HG02798 (cell line): ENCODE measurements around the gene DCTN2.

Source experiments
- ATAC-seq: cut with Tn5 transposase; IDR thresholded peaks from one replicate; pipeline ENCODE4 v1.9.1; 2021; ENCODE audit warnings: mild to moderate bottlenecking; ENCODE audit not compliant: unreplicated experiment, poor library complexity

The DCTN2 gene

DNA sequence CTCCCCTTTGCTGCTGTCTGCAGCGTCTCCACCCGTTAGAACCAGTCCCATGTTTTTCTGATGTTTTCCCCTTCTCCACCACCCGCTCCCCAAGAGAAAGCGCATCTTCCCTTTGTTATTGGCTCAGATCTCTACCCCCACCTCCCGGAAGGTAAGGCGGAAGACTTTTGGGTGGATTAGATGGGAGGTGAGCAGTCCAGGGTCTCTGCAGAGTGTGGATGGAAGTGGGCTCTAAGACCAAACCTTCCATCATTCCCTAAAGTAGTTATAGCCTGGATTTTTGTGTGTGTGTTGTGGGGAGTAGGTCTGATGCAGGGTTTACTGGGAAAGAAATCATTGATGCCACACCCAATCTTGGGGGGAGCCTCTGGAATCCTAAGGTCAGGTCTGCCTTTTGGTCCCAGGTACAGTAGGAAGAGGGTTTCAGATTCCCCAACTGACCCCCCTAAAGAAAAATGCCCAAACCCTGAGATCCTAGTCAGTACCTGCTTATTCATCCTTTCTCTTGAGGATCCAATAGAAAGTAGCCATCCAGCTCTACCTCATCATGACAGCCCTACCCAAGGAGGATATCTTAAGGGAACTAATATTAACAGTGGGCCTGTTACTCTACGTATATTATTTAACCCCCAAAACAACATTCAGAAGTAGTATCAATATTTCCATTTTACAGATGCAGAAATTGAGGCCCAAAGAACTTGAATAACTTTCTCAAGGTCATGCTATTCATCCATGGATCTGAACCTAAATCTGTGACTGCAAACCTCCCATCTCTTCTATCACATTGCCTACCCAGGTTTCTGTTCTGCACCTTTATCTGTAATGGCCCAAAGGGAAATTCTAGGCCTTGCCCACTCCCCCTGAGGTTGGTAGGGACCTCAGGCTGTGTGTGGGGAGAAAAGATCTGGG is 3.9 kb upstream of the DCTN2 start:
- no peak for ATAC-seq

DNA sequence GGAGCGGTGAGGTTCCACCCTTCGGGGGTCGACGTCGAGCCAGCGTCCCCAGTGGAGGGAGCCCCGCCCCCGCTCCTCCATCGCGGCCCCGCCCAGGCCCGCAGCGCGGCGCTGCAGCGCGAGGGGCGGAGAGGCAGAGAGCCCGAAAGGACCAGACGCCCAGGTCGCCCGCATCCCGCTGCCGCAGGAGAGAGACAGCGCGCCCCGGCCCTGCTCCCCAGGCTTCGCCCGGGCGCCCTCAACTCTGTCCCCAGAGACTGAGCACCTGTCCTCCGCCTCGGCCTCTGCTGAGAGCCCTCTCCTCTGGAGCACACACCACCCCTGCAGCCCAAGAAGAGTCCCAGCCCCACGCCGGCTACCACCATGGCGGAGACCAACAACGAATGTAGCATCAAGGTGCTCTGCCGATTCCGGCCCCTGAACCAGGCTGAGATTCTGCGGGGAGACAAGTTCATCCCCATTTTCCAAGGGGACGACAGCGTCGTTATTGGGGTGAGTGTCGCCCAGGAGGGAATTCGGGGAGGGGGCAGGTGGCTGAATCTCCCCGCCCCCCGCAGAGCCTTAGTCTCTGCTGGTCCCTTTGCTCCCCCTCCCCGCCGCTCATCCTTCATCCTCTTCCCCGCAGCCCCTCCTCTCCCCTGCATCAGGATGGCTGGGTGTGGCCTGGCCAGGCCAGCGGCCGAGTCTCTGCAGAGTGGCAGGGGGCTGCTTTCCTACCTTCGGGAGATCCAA is 3.1 kb upstream of the DCTN2 start, which contains the start of gene KIF5A:
KIF5A (plus strand) TSS at position 136 of the 732 bp plus-strand sequence; CDS start at position 364, 228 bp downstream.
- no peak for ATAC-seq

DNA sequence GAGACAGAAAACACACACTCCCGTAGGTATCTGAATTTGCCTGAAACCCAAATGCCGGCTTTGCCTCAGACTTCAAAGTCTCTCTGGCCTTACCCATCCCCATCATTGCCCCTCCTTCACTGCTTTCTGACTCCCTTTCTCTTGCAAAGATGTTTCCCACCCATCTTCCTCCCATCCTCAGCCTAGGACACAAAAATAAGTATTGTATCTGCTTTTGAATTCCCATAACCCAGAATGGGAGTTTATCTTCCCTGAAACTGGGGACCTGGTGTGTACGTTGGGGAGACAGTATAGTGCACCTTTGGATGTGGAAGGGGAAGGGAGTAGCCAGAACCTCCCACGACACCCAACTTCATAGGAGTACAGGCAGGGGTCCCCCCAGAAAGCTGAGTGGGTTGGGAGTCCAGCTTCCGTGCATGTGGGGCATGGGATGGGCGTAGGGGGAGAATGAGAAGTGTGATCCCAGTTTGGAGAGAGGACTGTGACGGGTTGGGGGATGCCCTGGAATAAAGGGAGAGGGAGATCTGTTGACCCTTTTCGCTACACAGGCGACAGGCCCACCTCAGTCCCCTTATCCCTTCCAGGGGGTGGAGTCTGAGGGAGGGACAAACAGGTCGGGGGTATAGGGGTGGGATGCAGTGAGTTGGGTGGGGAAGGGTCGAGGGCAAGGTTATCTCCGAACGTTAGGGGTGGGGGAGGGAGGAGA is 2.4 kb upstream of the DCTN2 start:
- ATAC-seq: no peak

DNA sequence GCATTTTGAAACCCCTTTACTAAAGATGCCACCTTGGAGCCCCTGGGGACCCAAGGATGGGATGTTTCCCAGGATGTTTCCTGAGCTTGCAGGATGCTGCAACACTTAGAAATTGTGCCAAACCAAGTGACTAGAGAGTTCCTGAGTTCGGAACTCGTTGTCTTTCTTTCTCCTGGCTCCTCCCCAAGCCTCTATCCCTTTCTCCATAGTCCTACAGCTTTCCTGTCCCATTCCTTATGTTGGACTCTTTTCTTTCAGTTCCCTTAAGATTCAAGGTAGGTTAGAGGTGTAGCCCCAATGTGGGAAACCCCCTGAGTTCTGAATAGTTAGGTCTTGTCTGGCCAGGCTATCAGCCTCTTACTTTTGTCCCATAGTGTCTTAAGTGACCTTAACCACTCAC is 1.5 kb upstream of the DCTN2 start:
- no peak for ATAC-seq

DNA sequence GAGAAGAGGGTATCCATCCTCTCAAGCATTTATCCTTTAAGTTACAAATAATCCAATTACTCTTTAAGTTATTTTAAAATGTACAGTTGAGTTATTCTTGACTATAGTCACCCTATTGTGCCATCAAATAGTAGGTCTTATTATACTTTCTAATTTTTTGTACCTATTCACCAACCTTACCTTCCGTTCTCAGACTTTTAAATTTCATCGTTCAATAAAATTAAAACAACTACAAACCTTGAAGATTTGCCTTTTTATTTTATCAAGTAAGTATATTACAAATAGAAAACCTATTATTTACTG is 972 bp upstream of the DCTN2 start:
- no peak for ATAC-seq

DNA sequence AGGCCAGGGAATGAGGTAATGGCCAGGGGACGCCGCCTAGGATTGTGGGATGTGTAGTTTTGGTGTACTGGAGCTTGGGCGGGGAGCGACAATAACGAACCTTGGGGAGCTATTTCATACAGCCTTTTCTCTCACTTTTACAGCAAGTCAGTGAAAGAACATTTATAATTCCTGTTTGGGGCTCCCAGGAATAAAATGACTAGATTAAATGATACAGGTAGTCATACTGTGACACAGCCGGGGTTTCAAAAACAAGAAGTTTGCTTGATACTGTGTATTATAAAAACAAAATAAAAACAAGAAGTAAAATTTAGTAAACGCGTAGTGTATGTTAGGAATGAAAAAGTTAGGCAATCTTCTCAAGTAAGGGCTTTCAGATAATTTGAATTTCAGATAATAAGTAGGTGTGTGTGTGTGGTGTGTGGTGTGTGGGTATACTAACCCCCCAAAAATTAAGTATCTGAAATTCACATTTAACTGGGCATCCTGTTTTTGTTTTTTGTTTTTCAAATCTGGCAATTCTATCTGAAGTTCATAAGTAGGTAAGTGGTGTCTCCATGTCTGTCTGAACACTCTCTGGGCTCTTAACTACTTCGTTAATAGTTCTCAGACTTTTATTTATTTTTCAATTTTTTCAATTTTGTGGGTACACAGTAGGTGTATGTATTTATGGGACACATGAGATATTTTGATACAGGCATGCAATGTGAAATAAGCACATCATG is 458 bp upstream of the DCTN2 start:
- no peak for ATAC-seq

DNA sequence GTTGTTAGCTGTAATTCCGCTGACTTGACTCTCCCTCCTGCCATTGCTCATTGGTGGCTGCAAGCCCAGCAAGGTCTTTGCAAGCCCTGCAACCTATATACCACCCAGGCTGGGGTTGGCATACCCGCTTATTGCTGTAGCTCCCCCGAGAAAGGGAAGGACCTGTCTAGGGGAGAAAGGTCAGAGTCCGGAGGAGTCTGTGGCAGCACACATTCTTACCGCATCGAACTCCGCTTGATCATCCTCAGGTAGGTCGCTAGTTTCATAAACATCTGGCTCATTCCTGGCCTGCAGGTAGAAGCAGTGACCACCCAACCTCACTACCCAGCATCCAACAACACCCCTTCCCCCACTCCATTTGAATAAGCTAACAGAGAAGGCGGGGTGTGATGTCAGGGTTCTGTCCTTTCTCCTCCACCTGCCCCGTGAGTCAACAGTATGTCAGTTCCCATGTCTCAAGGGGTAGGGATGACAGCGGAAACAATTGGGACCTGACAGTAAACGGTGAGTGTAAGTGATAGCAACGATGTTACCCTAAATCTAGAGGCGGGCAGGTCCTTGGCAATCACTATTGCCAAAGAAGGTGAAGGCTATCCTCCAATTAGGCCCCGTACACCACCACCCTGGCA is 1.1 kb downstream of the DCTN2 start:
- no peak for ATAC-seq

DNA sequence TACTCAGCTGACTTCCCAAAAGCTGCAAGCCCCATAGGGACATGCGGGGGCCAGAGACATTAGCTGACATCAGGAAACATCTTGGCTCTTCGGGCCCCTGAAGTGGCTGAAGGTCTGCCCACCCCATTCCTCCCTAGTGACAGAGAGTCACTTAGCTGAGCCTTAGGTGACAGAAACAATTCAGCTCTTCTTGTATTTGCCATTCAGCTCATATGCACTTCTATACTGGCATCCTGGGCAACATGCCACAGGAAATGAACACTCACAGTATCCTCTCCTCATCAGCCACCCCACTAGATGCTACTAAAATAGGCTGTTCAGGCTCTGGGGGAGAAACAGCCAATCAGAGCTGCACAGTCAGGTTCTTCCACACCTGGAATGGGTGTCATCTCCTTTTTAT is 3.4 kb downstream of the DCTN2 start:
- no peak for ATAC-seq

DNA sequence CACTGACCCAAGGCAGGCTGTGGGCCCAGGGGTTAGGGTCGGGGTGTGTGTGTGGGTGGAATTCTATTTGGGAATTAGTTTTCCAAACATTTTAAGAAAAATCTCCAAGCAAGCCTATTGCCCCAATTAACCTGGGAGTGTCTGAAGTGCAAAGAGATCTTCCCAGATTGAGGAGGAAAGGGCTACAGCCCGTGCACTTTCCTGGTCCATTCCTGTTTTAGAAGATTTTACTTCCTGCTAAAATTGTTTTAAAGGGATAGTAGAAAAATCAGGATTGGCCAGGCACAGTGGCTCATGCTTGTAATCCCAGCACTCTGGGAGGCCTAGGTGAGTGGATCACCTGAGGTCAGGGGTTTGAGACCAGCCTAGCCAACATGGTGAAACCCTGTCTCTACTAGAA is 5.3 kb downstream of the DCTN2 start:
- no peak for ATAC-seq

DNA sequence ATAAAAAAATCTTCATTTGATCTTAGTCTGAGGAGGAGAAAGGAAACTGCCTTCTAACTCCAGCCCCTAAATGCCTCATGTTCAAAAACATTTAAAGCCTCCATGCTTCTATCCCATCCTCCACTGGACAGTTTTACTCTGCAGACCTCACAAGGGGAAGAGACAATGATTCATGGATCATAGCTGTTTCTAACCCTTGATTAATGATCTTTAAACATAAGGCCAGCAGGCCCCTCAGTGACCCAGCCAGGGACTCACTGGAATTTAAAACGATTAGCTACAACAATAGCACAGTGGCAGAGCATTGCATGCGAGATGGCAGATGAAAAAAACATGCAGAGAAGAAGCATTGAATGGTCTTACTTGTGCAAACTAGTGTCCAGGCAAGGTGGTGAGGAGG is 6.0 kb downstream of the DCTN2 start:
- no peak for ATAC-seq

DNA sequence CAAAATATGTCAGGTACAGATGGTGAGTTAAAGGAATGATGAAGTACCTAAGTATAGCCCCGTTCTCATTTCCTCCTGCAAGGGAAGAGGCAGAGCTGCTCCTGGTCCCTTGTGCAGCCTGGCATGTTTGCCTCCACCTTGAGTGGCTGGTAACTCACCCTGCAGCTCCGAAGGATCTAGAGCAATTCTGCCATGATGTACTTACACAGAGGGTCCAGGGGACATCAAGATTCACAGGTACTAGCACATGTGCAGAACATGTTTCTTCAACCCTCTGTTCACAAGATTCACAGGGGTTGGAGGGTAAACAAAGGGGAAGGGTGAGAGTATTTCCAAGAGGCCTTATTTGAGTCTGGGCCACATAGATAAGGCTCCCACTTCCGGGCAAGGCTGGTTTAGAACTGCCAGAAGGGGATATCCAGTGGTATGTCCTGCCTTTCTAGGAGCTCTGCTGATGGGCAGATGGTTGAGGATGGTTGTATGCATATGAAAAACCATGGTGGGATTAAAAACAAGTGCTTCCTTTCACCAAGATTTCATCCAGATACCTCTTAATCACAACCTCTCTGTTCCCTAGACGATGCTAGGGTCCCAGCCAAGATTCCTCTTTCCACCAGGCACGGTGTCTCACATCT is 7.7 kb downstream of the DCTN2 start:
- ATAC-seq: no peak

DNA sequence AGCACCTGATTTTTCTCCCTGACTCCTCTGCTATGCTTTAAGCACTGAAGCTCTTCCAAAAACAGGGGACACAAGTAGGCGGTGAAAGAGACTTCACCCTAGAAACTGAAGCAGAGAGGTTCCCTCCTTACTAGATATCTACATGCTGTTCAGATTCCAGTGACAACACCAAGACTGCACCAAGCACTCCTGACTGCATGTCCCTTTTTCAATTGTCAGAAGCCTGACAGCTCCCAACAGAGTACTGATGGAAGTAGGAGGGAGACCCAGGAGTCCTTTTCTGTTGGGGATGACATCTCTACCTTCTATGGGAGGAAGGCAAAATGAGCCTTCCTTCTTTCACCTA is 10.4 kb downstream of the DCTN2 start:
- no peak for ATAC-seq

DNA sequence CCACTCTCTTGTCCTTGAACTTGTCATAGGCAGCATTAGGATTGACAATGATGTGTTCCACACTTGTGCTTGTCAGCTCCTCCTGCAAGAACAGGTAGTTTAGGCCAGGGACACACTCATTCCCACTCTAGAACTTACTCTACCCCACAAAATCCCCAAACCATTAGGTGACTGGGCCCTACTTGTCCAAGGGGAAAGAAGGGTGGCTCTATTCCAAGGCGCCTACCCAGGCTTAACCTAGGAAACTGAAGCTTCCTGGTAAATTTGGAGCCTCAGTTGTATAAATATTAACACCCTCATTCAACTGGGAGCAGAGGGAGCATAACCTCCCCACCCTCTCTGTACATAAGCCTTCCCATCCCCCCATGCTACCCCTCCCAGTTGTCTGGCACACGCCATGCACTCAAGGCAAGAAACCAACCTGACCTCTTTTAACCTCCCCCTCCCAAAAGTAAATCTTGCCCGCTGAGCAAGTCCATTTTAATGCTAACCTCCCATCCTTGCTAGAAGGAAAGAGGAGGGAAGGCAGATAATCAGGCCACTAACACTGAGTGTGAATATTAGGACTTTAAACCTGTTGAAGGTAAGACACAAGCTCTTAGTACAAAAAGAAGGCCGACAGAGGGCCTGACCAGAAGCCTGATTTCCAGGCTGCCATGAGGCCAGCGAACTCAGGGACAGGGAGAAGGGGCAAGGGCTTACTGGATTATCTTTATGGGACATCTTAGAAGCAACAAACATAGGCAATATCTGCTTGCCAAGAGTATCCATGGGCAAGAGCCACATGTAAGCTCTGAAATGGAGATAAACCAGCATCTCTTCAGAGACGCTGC is 11.0 kb downstream of the DCTN2 start:
- ATAC-seq: no peak

DNA sequence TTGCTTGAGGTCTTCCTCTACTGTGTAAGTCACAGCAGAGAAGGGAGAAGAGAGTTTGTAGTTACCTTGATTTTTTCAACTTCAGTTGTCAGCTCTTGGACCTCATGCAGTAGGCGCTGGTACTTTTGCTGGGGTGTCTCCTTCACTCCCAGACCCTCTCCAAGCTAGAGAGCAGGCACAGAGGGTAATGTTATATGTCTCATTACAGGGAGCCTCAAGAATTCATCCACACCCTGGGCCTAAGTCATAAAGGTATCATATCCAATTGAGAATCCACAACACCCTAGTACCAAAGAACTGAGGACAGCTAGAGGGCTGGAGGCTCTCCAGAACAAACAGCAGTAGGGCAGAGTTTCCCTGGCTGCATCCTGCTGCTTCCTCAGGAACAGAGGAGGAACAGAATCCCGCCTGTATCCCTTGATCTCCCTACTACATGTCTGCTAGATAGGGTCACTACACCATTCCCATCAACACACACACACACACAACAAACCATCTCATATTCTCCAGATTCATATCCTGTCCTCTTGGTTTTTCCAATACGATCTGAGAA is 11.9 kb downstream of the DCTN2 start:
- no peak for ATAC-seq

DNA sequence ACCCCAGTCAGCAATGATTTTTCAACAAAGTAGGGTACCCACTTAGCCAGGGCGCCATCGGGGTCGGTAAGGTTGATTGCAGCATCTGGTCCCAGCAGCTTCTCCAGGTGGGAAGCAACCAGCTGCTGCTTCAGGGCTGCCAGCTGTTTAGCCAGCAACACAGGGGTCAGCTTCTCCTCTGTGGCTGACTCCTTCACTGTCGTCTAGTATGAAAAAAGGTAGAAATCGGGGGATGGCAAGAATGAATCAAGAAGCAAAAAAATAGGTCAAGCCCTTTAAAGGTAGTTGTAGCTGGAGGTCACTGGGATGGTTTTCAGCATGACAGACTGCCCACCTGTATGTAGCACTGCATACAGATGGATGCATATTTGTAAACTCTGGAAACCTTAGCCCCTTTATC is 12.7 kb downstream of the DCTN2 start:
- ATAC-seq: no peak

DNA sequence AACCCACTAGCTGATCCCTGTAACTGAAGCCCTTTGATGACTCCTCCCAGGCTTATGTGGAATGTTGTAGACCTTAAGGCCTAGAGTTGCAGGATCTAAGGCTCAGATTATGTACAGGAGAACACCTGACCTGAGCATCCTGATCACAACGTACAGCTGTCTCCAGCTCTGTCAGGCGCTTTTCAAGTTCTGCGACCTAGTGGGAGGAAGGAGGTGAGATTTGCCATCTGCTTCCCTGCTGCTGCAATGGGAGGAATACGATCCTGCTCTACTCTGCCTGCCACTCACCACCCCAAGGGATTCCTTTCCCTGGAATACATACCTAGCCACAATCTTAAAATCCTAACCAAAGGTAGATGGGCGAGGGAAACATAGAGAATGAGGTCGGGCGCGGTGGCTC is 13.9 kb downstream of the DCTN2 start:
- no peak for ATAC-seq

DNA sequence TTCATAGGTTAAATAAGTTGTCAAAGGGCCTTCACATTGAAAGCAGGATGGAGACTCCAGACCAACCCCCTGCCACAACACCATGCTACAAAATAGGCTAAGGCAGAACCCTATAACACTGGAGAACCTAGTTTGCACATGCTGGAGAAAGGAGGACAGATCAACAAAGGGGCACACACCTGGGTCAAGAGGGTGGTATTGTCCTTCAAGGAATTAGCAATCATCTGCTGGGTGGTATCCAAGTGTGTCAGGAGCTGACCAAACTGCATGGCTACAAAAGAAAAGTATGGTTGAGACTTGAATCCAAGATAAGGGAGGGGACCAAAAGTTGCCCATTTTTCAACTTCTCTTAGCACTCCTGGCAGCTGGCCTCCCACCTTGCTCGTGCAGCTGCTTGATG is 15.2 kb downstream of the DCTN2 start:
- ATAC-seq: no peak

DNA sequence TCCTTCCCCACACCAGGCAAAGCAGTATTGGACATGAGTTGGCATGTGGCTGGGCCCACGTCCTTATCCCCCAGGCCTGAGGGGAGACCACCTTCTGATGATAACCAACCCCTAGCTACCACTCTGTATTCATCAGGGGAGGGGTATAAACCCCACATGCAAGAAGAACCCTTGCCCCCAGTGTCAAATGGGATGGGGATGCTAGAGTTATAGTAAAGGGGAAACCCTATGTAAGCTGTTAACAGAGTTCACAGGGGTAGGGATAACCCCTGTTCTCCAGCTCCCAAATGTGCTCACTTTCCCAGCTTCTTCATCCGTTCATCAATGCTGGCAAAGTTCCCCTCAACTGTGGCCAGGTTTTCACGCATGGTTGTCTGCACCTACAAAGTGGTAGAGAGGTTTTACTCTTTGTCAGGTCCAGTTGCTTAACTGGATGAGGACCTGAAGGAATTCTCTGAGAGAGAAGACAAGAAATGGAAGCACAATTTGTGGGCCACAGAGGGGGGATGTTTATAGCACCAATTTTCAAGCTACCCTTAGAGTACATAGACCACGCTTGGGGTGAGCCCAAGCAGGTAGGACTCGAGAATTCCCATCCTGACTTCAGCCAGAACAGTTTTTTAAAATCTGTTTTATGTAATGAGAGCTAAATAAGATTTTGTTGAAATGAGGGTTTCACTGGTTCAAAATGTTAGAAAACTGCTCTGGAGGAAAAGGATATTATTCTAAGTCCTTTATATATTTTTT is 16.4 kb downstream of the DCTN2 start:
- ATAC-seq: no peak
